Measurements from ENCODE around the gene ADM2. TPM values are rescaled to one million over a fixed set of nuclear protein-coding genes. Genes with fewer than 3 reads are reported as not detected.

ADM2 gene
- total RNA-seq, 2 donors from 2014 or later = 4.0 to 4.2 TPM

- DNase-seq = no peak
- no peak overlapping the region for H3K4me3 ChIP-seq (ENCODE audit: low read length)
- Mint-ChIP-seq H3K9me3 (no peaks in the 10 kb centered on the region), H3K36me3 (ENCODE audit: low read depth) (peaks cover 41% of the 10 kb centered on the region), H3K27ac (no peak overlapping the region), H3K27me3 (ENCODE audit: insufficient read depth) (no peaks in the 10 kb centered on the region), H3K4me1 (no peaks in the 10 kb centered on the region), H3K4me3 (no peak overlapping the region)
- H3K27ac ChIP-seq (ENCODE audit: low read depth, low read length) = no peak overlapping the region
- no peaks in the 10 kb centered on the region for H3K4me1 ChIP-seq (ENCODE audit: control insufficient read depth, insufficient read depth, low read length)
- no peak for TF ChIP-seq CTCF (conservative IDR thresholded peaks at IDR 0.05)
- peaks cover 45% of the 10 kb centered on the region for H3K36me3 ChIP-seq (ENCODE audit: control insufficient read depth, insufficient read depth, low read length)
- no peak overlapping the region for H3K9ac ChIP-seq (ENCODE audit: extremely low read depth, low read length, poor library complexity, severe bottlenecking)
- 94 to 95% methylated on average over 14 to 17 of the region's 17 CpGs for WGBS, 2 experiments (ENCODE audit: insufficient coverage in 1 of 2, insufficient read length in 1 of 2)
- no peaks in the 10 kb centered on the region for H3K27me3 ChIP-seq (ENCODE audit: control insufficient read depth, insufficient read depth, low read length, poor library complexity, severe bottlenecking)
- H3K9me3 ChIP-seq (ENCODE audit: control insufficient read depth, low read length) = no peaks in the 10 kb centered on the region
Observed at GRCh38 chr22:50460938-50461337, 20.4 kb upstream of the ADM2 start.

DNA sequence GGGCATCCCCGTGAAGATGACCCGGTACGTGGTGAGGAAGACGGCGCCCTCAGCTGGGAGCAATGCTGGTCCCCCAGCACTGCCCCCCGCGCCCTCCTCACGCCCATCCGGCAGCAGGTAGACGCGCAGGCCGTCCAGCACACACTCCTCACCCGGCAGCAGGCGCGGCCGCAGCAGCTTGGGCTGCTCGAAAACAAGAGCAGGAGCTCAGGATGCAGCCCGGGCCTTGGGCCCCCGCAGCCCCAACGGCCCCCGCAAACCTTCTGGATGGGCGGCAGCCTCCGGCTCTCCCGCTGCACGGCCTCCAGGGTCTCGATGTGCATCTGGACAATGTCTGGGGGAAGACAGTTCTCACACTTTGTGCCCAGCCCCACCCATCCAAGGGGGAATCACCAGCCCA, 19.8 kb upstream of the ADM2 start:
- H3K27ac Mint-ChIP-seq = no peak overlapping the region
- 96 to 99% methylated on average over 21 to 26 of the region's 26 CpGs for WGBS, 2 experiments (ENCODE audit: insufficient coverage in 1 of 2, insufficient read length in 1 of 2)
- TF ChIP-seq CTCF (conservative IDR thresholded peaks at IDR 0.05) = no peak
- H3K9me3 Mint-ChIP-seq = no peaks in the 10 kb centered on the region
- no peaks in the 10 kb centered on the region for H3K4me1 ChIP-seq (ENCODE audit: control insufficient read depth, insufficient read depth, low read length)
- DNase-seq = no peak
- no peak overlapping the region for H3K4me3 ChIP-seq (ENCODE audit: low read length)
- peaks cover 46% of the 10 kb centered on the region for H3K36me3 ChIP-seq (ENCODE audit: control insufficient read depth, insufficient read depth, low read length)
- no peaks in the 10 kb centered on the region for H3K9me3 ChIP-seq (ENCODE audit: control insufficient read depth, low read length)
- H3K27me3 ChIP-seq (ENCODE audit: control insufficient read depth, insufficient read depth, low read length, poor library complexity, severe bottlenecking) = no peaks in the 10 kb centered on the region
- H3K4me3 Mint-ChIP-seq = no peak overlapping the region
- H3K9ac ChIP-seq (ENCODE audit: extremely low read depth, low read length, poor library complexity, severe bottlenecking) = no peak overlapping the region
- no peaks in the 10 kb centered on the region for H3K4me1 Mint-ChIP-seq
- H3K36me3 Mint-ChIP-seq (ENCODE audit: low read depth) = peaks cover 47% of the 10 kb centered on the region
- H3K27me3 Mint-ChIP-seq (ENCODE audit: insufficient read depth) = no peaks in the 10 kb centered on the region
- H3K27ac ChIP-seq (ENCODE audit: low read depth, low read length) = no peak overlapping the region

- H3K4me3 Mint-ChIP-seq = no peak overlapping the region
- H3K36me3 ChIP-seq (ENCODE audit: control insufficient read depth, insufficient read depth, low read length) = peaks cover 46% of the 10 kb centered on the region
Observed at GRCh38 chr22:50461979-50462540, 19.3 kb upstream of the ADM2 start.

More at GRCh38 chr22:50461979-50462540, 19.3 kb upstream of the ADM2 start:
- 95 to 96% methylated on average over 16 to 30 of the region's 30 CpGs for WGBS, 2 experiments (ENCODE audit: insufficient coverage in 1 of 2, insufficient read length in 1 of 2)
- Histone ChIP-seq H3K4me1 (ENCODE audit: control insufficient read depth, insufficient read depth, low read length) (no peaks in the 10 kb centered on the region), H3K27me3 (ENCODE audit: control insufficient read depth, insufficient read depth, low read length, poor library complexity, severe bottlenecking) (no peaks in the 10 kb centered on the region), H3K27ac (ENCODE audit: low read depth, low read length) (no peak overlapping the region), H3K9ac (ENCODE audit: extremely low read depth, low read length, poor library complexity, severe bottlenecking) (no peak overlapping the region), H3K9me3 (ENCODE audit: control insufficient read depth, low read length) (no peaks in the 10 kb centered on the region), H3K4me3 (ENCODE audit: low read length) (no peak overlapping the region)
- no peaks in the 10 kb centered on the region for H3K27me3 Mint-ChIP-seq (ENCODE audit: insufficient read depth)
- peaks cover 49% of the 10 kb centered on the region for H3K36me3 Mint-ChIP-seq (ENCODE audit: low read depth)
- no peak for TF ChIP-seq CTCF (conservative IDR thresholded peaks at IDR 0.05)
- H3K9me3 Mint-ChIP-seq = no peaks in the 10 kb centered on the region
- no peak for DNase-seq
- H3K4me1 Mint-ChIP-seq = no peaks in the 10 kb centered on the region
- no peak overlapping the region for H3K27ac Mint-ChIP-seq

All from endodermal cell (in vitro differentiated cells).